Fibroblast of skin of right biceps (primary cell): ENCODE data around the gene SLC13A1.
A peak's percentile ranks its signal among the peaks of the same experiment; 100 is the strongest.
"Not testable (repeated sequence)": the region's sequence is repeated elsewhere in the genome, so short reads cannot be mapped to it uniquely, and the experiment has no call there.

Experiments
- DNase-seq: peaks from one replicate; pipeline ENCODE4 v3.0.0-alpha.2; 2013

SLC13A1 gene

DNA sequence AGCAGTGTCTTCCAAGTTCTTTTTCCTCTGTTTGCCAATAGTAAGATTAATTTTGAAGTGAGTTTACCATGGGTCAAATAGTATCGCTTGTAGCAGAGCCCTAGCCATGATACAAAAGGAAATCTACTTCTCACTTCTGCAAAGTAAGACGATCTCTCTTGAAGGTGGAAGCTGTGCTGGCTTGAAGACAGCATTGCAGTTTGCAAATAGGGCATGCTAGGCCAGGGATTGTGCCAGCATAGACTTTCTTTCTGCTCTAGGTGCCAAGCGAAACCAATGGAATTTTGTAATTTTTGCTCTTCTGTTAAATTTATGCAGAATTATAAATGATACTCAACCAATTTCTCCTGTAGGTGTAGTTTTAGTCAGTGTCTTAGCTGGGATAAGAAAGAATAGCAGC is 74.5 kb downstream of the SLC13A1 start:
- no peak for DNase-seq

DNA sequence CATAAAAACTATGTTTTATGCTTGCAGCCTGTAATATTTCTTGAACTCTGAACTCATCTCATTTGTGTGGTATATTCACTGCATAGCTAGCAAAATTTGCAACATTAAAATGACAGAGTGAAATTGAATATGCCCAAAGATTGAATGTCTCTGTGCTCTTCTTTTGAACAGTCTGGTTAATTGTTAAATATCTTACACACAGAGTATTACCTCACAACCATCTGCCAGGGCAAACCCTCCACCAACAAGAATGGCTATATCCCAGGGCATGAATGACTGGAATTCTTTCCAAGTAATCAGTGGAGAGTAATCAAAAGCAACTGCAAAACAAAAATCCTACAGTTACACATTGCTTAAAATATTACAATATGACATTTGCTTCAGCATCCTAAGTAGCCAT is 76.9 kb downstream of the SLC13A1 start:
- DNase-seq: no peak

DNA sequence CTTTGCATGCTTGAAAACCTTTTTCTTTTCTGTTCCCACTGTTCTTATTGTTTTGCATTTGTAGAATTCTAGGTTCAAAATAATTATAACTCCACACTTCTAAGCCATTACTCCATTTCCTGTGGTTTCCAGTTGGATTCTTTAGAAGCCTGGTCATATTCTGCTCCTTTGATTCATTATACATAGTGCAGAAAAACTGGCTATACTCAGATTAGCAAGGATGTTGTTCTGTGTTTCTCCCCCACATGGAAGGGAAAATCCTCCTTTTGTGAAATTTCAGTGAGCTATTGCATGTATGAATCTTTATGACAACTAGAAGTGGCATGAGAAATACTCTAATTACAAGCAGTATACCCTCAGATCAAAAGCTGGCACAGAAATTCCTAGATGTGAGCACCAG is 79.5 kb downstream of the SLC13A1 start:
- peak; percentile 48 for DNase-seq

DNA sequence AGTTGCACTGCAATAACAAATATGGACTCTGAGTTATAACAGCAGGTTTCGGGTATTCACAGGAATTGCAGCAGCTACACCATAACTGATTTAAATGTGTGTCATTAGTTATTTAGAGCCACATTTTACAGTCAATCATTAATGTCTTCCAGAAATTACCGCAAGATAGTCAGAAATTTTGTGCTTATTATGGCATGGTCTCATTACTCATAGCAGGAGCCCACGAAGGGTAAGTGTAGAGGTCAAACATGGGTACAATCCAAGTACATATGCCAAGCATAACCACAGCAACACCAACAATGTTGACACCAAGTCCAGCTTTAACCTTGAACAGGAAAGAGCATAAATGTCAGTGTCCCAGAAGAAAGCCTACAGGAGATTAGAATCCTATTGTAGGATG is 84.4 kb downstream of the SLC13A1 start:
- no peak for DNase-seq

DNA sequence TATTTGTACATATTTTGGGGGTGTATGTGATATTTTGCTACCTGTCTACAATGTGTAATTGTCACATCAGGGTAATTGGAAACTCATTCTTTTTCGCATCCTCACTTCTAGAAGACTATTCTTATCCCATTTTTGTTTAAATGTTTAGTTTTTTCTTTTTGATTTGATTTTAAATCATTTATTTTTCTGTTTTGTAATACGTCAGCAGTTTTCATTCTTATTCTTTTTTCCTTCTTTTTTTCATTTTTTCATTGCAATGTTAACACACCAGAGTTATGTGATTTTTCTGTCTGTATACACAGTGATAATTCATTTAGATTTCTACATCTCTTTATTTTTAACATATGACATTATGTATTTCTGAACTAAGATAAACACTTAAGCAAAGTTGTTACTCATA is 85.5 kb downstream of the SLC13A1 start:
- DNase-seq: no peak

DNA sequence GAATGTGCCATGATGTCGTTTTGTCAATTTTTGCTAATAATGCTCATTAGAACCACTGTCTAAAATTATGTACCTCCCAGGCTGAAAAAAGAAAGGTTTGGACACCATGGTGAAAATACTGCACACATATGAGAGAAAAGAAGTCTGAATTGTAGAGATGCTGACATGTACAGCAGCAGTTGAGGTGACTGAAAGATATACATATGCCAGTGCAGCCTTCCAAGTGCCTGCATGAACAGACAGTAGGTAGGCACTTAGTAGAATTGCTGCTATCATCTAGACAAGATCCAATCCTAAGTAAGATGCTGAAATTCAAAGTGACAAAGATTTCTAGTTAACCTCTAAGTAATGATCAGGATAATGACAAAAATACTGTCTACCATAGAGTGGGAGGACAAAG is 86.9 kb downstream of the SLC13A1 start:
- no peak for DNase-seq

DNA sequence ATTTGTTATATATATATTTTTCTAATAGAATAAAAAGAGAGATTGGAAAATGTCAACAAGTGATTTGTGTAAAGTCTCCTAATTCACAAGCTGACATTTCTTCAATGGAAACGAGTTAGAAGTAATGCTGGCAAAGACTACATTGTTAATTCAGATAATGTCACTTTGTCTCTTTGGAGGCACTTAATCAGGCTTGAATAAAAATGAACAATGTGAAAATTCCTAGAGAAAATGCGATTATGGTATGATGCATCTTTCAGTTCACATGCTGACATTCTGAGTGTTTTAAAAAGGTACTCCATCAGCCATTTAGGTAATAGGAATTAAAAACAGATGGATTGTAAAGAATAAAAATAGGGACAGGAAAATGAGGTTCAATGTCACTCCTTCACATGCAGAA is 100.1 kb downstream of the SLC13A1 start:
- no peak for DNase-seq

DNA sequence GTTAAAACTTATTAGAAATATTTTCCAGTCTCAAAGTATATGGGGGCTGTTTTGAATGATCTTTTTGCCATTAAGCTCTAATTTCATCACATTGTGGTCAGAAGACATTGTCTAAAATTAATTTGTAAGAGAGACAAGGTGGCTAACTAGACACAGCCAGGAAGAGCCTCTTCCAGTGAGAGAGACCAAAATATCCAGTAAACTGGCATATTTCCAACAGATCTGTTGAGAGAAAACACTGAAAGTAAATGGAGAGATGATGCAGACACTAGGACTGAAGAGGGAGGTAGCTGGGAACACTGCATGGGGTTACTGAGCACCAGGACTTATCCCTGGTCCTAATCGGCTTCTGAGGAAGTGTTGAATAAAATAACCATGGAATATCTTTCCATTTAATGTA is 102.8 kb downstream of the SLC13A1 start:
- DNase-seq: no peak

DNA sequence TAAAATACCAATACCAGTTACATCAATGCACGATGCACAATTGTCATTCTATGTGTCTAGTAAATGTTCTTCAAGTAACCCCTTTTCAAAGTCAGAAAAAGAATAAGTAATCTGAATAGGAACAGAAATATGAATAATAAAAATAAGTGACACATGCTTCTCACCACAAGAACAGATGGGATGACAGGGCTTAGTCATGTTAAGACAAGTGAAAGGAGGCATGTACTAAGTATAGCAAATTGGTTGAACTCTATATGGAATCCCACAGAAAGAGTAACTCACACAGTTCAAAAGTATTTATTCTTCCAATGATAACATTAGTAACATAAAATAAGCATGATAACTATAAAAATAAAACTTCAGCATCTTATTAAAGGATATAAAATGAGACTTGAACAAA is 103.3 kb downstream of the SLC13A1 start:
- DNase-seq: no peak

DNA sequence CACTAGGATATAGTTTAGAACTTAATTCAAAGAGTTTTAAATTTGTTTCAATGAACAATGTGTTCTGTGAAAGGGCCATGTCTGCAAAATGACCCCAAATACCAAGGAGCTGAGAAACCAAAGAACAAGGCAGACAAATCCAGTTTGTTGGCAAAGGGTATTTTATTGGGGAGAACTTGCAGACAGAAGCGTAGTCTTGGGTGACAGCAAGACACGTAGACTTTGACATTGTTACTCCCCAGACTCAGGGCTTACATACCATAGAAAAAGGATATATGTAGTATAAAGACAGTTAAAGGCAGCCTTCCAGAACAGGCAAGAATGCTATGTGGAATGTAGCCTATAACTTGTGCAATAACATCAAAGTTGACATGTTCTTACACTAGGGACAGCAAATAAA is 109.3 kb downstream of the SLC13A1 start:
- DNase-seq: no peak

DNA sequence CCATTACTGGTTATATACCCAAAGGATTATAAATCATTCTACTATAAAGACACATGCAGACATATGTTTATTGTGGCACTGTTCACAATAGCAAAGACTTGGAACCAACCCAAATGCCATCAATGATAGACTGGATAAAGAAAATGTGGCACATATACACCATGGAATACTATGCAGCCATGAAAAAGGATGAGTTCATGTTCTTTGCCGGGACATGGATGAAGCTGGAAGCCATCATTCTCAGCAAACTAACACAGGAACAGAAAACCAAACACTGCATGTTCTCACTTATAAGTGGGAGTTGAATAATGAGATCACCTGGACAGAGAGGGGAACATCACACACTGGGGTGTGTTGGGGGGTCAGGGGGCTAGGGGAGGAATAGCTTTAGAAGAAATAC is 112.9 kb downstream of the SLC13A1 start:
- DNase-seq: not testable (repeated sequence)

DNA sequence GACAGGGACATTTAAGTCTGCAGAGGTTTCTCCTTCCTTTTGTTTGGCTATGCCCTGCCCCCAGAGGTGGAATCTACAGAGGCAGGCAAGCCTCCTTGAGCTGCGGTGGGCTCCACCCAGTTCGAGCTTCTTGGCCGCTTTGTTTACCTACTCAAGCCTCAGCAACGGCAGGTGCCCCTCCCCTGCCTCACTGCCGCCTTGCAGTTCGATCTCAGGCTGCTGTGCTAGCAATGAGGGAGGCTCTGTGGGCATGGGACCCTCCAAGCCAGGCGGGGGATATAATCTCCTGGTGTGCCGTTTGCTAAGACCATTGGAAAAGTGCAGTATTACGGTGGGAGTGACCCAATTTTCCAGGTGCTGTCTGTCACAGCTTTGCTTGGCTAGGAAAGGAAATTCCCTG is 114.9 kb downstream of the SLC13A1 start:
- DNase-seq: not testable (repeated sequence)

DNA sequence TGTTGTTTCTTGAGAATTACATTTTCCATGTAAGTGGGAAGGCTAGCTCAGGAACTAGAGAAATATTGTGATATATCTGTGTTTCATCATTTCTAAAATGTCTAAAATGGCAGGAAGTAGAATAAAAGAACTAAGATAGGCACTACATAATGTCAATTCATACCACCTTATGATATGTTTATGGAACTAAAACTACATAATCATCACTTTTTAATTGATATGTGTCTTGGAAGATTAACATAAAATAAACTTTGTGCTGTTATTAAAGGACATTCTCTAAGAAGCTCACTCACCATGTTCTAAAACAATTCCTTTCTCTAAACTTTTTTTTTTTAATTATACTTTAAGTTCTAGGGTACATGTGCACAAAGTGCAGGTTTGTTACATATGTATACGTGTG is 120.7 kb downstream of the SLC13A1 start:
- DNase-seq: no peak

DNA sequence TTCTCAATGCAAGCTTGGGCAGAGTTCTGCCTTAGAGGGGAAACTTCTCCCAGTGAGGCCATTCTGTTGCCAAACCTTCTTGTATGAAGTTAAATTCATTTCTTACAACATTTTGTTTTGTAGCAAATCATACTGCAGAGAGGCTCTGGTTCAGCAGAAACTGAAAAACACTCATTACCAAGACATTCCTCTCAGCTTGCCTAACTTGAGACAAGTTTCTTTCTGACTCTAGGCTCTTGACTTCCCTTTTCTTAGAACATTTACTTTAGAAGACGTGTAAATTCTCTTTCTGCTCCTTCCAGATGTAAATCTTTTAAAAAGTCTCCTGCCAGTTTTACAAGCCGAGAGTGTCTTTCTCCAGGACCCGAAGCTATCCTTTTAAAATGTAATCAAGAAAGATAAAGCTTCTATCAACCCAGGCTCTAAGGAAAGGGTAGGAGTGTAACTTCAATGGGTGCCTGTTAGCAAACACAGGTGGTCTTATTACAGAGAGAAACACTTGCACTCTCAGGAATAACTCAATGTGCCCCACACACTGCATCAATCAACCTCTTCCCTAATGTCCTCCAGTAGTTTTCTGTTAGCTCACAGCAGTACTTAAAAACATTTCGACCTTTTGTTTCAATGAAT is 123.8 kb downstream of the SLC13A1 start:
- DNase-seq: no peak

DNA sequence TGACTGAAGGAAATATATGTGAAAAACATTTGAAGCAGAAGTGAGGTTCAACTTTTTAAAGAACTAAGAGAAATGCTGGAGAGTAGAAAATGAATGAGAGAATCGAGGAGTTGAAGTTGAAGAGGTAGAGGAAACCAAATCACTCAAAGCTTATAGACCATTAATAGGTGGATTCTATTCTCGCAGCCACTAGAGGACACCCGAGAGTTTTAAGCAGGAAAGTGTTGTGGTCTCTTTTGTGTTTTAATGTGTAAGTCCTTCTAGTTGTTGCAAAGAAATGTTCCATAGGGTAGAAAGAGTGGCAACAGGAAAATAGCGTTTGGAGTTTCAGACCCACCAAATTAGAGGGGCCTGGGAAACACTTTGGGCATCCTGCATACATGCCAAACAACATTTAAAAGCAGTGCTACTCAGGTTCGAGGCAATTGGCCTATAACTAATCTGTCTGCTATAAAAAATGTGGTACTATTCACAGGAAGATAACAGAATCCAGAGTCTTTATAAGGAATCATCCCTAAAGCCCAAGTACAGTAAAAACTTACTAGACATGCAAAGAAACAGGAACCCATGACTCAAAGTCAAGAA is 129.0 kb downstream of the SLC13A1 start:
- DNase-seq: no peak

DNA sequence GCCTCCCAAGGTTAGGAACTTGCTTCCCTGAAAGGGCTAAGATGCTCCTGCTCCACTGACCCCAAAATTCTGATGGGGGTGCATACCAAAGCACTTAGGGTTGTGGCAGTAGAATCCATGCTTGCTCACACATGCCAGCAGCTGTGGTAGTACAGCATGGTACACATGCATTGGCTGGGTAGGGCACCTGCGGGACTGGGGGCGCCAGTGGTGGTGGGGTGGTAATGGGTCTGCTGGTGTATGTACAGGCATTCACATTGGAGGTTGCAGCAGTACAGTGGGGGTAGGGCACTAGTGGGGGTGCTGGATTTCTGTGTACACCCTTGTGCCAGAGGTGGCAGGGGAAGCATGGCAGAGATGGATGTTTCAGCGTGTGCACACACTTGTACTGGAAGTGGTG is 132.0 kb downstream of the SLC13A1 start:
- no peak for DNase-seq
